COLO829 (cell line): ENCODE data around the gene BICRAL.
A peak's percentile ranks its signal among the peaks of the same experiment; 100 is the strongest.
"Not testable (repeated sequence)": the region's sequence is repeated elsewhere in the genome, so short reads cannot be mapped to it uniquely, and the experiment has no call there.

Experiments used
- DNase-seq: peaks from one replicate; pipeline ENCODE4 v3.0.0; 2012; ENCODE audit warnings: low spot score

Gene BICRAL

GRCh38 chr6:42781796-42782688 is at the start of gene BICRAL:
BICRAL (plus strand) TSS chr6:42782052; CDS start chr6:42822023, 39,971 bp downstream.
- peak; percentile 89 for DNase-seq

GRCh38 chr6:42733867-42734481 is 47.9 kb upstream of the BICRAL start:
- DNase-seq: not testable (repeated sequence)

GRCh38 chr6:42735976-42736375 is 45.9 kb upstream of the BICRAL start:
- no peak for DNase-seq

GRCh38 chr6:42740725-42741124 is 41.1 kb upstream of the BICRAL start:
- DNase-seq: no peak

GRCh38 chr6:42742116-42742894 is 39.5 kb upstream of the BICRAL start:
- DNase-seq: no peak

GRCh38 chr6:42744351-42744893 is 37.4 kb upstream of the BICRAL start:
- DNase-seq: no peak

- no peak for DNase-seq
Observed at GRCh38 chr6:42745083-42745639, 36.7 kb upstream of the BICRAL start.

- peak; percentile 100 for DNase-seq
Observed at GRCh38 chr6:42745640-42746462, 36.0 kb upstream of the BICRAL start, which contains the start of gene TBCC. TBCC (minus strand) TSS chr6:42746103; CDS start chr6:42746073, 30 bp downstream.

GRCh38 chr6:42746463-42747391 is 35.1 kb upstream of the BICRAL start:
- DNase-seq: peak; percentile 88

- no peak for DNase-seq
Observed at GRCh38 chr6:42748203-42748898, 33.5 kb upstream of the BICRAL start.

GRCh38 chr6:42751055-42751454 is 30.8 kb upstream of the BICRAL start:
- no peak for DNase-seq

- DNase-seq: no peak
Observed at GRCh38 chr6:42754759-42755158, 27.1 kb upstream of the BICRAL start.

GRCh38 chr6:42756722-42757121 is 25.1 kb upstream of the BICRAL start:
- no peak for DNase-seq

- DNase-seq: no peak
Observed at GRCh38 chr6:42758756-42759430, 23.0 kb upstream of the BICRAL start.

- DNase-seq: no peak
Observed at GRCh38 chr6:42761287-42762067, 20.4 kb upstream of the BICRAL start.

- DNase-seq: no peak
Observed at GRCh38 chr6:42762426-42762859, 19.4 kb upstream of the BICRAL start.

- DNase-seq: no peak
Observed at GRCh38 chr6:42762950-42763349, 18.9 kb upstream of the BICRAL start.
